ENCODE data around the gene MLLT1. TPM values are rescaled to one million over a fixed set of nuclear protein-coding genes. Genes with fewer than 3 reads are reported as not detected.

The MLLT1 gene
- total and polyA plus RNA-seq, 2 donors (not counting 1 experiment from before 2014, with no cell fraction given), result 19.4 to 40.2 TPM

- no peak for TF ChIP-seq EZH2 (IDR thresholded peaks at IDR 0.05; ENCODE audit: borderline replicate concordance, insufficient read depth, low read depth, low read length, poor library complexity, severe bottlenecking)
- TF ChIP-seq CTCF (IDR thresholded peaks at IDR 0.05), result no peak
- Histone ChIP-seq H2AFZ (ENCODE audit: insufficient read depth, low read depth, low read length, poor library complexity, severe bottlenecking) (no peak overlapping the region), H3K4me2 (replicated peaks; ENCODE audit: low read depth, low read length, poor library complexity, severe bottlenecking) (no peak overlapping the region), H3K9me3 (ENCODE audit: control extremely low read depth in 1 of 3, control insufficient read depth in 2 of 3, insufficient read depth in 1 of 3, low read length in 2 of 3) (no peaks in the 10 kb centered on the region), H3K9ac (ENCODE audit: low read length) (no peak overlapping the region), H4K20me1 (ENCODE audit: control insufficient read depth, insufficient read depth, low read length, poor library complexity, severe bottlenecking) (peaks cover 70% of the 10 kb centered on the region), H3K27me3 (replicated peaks in 1 of 4; ENCODE audit: control extremely low read depth in 1 of 4, control insufficient read depth in 3 of 4, insufficient read depth in 4 of 4, low read length in 3 of 4) (no peaks in the 10 kb centered on the region), H3K27ac (ENCODE audit: low read length in 2 of 2) (no peak overlapping the region), H3K4me3 (ENCODE audit: control extremely low read depth in 1 of 5, extremely low read depth in 1 of 5, insufficient read depth in 1 of 5, low read depth in 2 of 5, low read length in 4 of 5) (no peak overlapping the region), H3K79me2 (ENCODE audit: control insufficient read depth, insufficient read depth, low read length) (peaks cover 76% of the 10 kb centered on the region), H3K36me3 (replicated peaks in 1 of 2; ENCODE audit: control extremely low read depth in 1 of 2, control insufficient read depth in 1 of 2, extremely low read depth in 1 of 2, insufficient read depth in 2 of 2, low read length in 1 of 2) (peaks cover 0 to 20% of the 10 kb centered on the region in 2 experiments), H3K4me1 (ENCODE audit: control insufficient read depth in 2 of 2, insufficient read depth in 2 of 2, low read length in 2 of 2) (no peaks in the 10 kb centered on the region)
- H3K27me3 Mint-ChIP-seq, result no peaks in the 10 kb centered on the region
- POLR2A ChIA-PET, result no interaction called here
- 98% methylated on average over 9 of the region's 9 CpGs for WGBS (ENCODE audit: insufficient coverage)
- H3K27ac Mint-ChIP-seq, result no peak overlapping the region
- H3K9me3 Mint-ChIP-seq (ENCODE audit: insufficient read depth), result no peaks in the 10 kb centered on the region
- DNase-seq, result no peak
- peaks cover 5% of the 10 kb centered on the region for H3K4me1 Mint-ChIP-seq
- intact Hi-C loops (cut with micrococcal nuclease), result no loop called here
- H3K4me3 Mint-ChIP-seq, result no peak overlapping the region
- no peak for ATAC-seq (ENCODE audit: low read depth)
- CTCF ChIA-PET, result no interaction called here
Measured at GRCh38 chr19:6271251-6271650, 8.5 kb downstream of the MLLT1 start.

- Histone ChIP-seq H3K27ac (ENCODE audit: low read length in 2 of 2) (no peak overlapping the region), H3K4me1 (ENCODE audit: control insufficient read depth in 2 of 2, insufficient read depth in 2 of 2, low read length in 2 of 2) (no peaks in the 10 kb centered on the region), H3K27me3 (replicated peaks in 1 of 4; ENCODE audit: control extremely low read depth in 1 of 4, control insufficient read depth in 3 of 4, insufficient read depth in 4 of 4, low read length in 3 of 4) (no peaks in the 10 kb centered on the region), H3K36me3 (replicated peaks in 1 of 2; ENCODE audit: control extremely low read depth in 1 of 2, control insufficient read depth in 1 of 2, extremely low read depth in 1 of 2, insufficient read depth in 2 of 2, low read length in 1 of 2) (peaks cover 0 to 20% of the 10 kb centered on the region in 2 experiments), H4K20me1 (ENCODE audit: control insufficient read depth, insufficient read depth, low read length, poor library complexity, severe bottlenecking) (peaks cover 66% of the 10 kb centered on the region), H3K79me2 (ENCODE audit: control insufficient read depth, insufficient read depth, low read length) (peaks cover 76% of the 10 kb centered on the region), H2AFZ (ENCODE audit: insufficient read depth, low read depth, low read length, poor library complexity, severe bottlenecking) (no peak overlapping the region), H3K4me2 (replicated peaks; ENCODE audit: low read depth, low read length, poor library complexity, severe bottlenecking) (no peak overlapping the region), H3K4me3 (ENCODE audit: control extremely low read depth in 1 of 5, extremely low read depth in 1 of 5, insufficient read depth in 1 of 5, low read depth in 2 of 5, low read length in 4 of 5) (no peak overlapping the region), H3K9ac (ENCODE audit: low read length) (no peak overlapping the region), H3K9me3 (ENCODE audit: control extremely low read depth in 1 of 3, control insufficient read depth in 2 of 3, insufficient read depth in 1 of 3, low read length in 2 of 3) (no peaks in the 10 kb centered on the region)
- H3K4me3 Mint-ChIP-seq, result no peak overlapping the region
- DNase-seq, result no peak
- TF ChIP-seq CTCF (IDR thresholded peaks at IDR 0.05) (no peak), EZH2 (IDR thresholded peaks at IDR 0.05; ENCODE audit: borderline replicate concordance, insufficient read depth, low read depth, low read length, poor library complexity, severe bottlenecking) (no peak)
- ChIA-PET POLR2A (no interaction called here), CTCF (no interaction called here)
- peaks cover 5% of the 10 kb centered on the region for H3K4me1 Mint-ChIP-seq
- H3K9me3 Mint-ChIP-seq (ENCODE audit: insufficient read depth), result no peaks in the 10 kb centered on the region
- H3K27ac Mint-ChIP-seq, result no peak overlapping the region
- intact Hi-C loops (cut with micrococcal nuclease), result no loop called here
- no peaks in the 10 kb centered on the region for H3K27me3 Mint-ChIP-seq
- ATAC-seq (ENCODE audit: low read depth), result no peak
- 95% methylated on average over 17 of the region's 17 CpGs for whole genome bisulfite sequencing (ENCODE audit: insufficient coverage)
Measured at GRCh38 chr19:6270822-6271221, 9.0 kb downstream of the MLLT1 start.

All from B cell (primary cell).